ENCODE results near the gene GET4.
"Not testable (repeated sequence)": the region's sequence is repeated elsewhere in the genome, so short reads cannot be mapped to it uniquely, and the experiment has no call there.

GET4 gene

GRCh38 chr7:935164-935873 is 59.0 kb downstream of the GET4 start:
- Histone ChIP-seq H3K4me1 (ENCODE audit: control insufficient read depth, insufficient read depth, low read length, poor library complexity, severe bottlenecking) (peaks cover 4% of the 10 kb centered on the region), H3K4me3 (ENCODE audit: extremely low read depth, insufficient read depth, low read length, poor library complexity, severe bottlenecking) (no peak overlapping the region), H3K9me3 (ENCODE audit: control insufficient read depth, low read length) (no peaks in the 10 kb centered on the region), H3K27ac (ENCODE audit: low read depth, low read length, severe bottlenecking) (no peak overlapping the region), H3K36me3 (ENCODE audit: control insufficient read depth, insufficient read depth, low read length) (no peaks in the 10 kb centered on the region)
- 92% methylated on average over 34 to 37 of the region's 46 CpGs for WGBS, 2 experiments (ENCODE audit: insufficient coverage in 2 of 2)

GRCh38 chr7:935874-936385 is 59.6 kb downstream of the GET4 start:
- Histone ChIP-seq H3K27ac (ENCODE audit: low read depth, low read length, severe bottlenecking) (no peak overlapping the region), H3K4me3 (ENCODE audit: extremely low read depth, insufficient read depth, low read length, poor library complexity, severe bottlenecking) (no peak overlapping the region), H3K36me3 (ENCODE audit: control insufficient read depth, insufficient read depth, low read length) (no peaks in the 10 kb centered on the region), H3K9me3 (ENCODE audit: control insufficient read depth, low read length) (peaks cover 5% of the 10 kb centered on the region), H3K4me1 (ENCODE audit: control insufficient read depth, insufficient read depth, low read length, poor library complexity, severe bottlenecking) (peaks cover 4% of the 10 kb centered on the region)
- 93% methylated on average over 28 of the region's 28 CpGs for WGBS, 2 experiments (ENCODE audit: insufficient coverage in 2 of 2)

- peaks cover 4% of the 10 kb centered on the region for H3K4me1 ChIP-seq (ENCODE audit: control insufficient read depth, insufficient read depth, low read length, poor library complexity, severe bottlenecking)
- H3K27ac ChIP-seq (ENCODE audit: low read depth, low read length, severe bottlenecking) = no peak overlapping the region
- 86 to 90% methylated on average over 14 to 19 of the region's 22 CpGs for WGBS, 2 experiments (ENCODE audit: insufficient coverage in 2 of 2)
- H3K9me3 ChIP-seq (ENCODE audit: control insufficient read depth, low read length) = peaks cover 5% of the 10 kb centered on the region
- no peaks in the 10 kb centered on the region for H3K36me3 ChIP-seq (ENCODE audit: control insufficient read depth, insufficient read depth, low read length)
- no peak overlapping the region for H3K4me3 ChIP-seq (ENCODE audit: extremely low read depth, insufficient read depth, low read length, poor library complexity, severe bottlenecking)
Observed at GRCh38 chr7:936386-937054, 60.2 kb downstream of the GET4 start.

DNA sequence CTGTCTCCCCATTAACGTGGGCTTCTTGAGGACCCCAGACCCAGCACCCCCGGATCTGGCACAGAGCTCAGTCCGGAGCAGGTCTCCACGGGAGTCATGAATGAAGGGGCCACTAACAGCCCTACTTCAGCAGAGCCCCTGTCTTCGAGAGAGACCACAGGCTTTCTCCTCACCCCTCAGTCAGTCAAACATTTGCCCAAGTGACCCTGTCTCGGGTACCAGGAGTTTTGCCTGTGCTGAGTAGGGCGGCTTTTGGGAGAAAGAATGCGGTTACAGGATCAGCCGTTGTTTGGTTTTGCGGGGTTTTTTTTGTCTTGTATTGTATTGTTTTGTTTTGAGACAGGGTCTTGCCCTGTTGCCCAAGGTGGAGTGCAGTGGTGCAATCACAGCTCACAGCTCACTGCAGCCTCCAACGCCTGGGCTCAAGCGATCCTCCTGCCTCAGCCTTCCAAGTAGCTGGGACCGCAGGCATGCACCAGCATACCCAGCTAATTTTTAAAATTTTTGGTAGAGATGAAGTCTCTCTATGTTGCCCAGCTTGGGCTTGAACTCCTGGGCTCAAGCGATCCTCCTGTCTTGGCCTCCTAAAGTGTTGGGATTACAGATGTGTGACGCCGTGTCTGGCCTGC is 61.6 kb downstream of the GET4 start:
- no peak overlapping the region for H3K4me3 ChIP-seq (ENCODE audit: extremely low read depth, insufficient read depth, low read length, poor library complexity, severe bottlenecking)
- peaks cover 4% of the 10 kb centered on the region for H3K4me1 ChIP-seq (ENCODE audit: control insufficient read depth, insufficient read depth, low read length, poor library complexity, severe bottlenecking)
- no peaks in the 10 kb centered on the region for H3K36me3 ChIP-seq (ENCODE audit: control insufficient read depth, insufficient read depth, low read length)
- peaks cover 5% of the 10 kb centered on the region for H3K9me3 ChIP-seq (ENCODE audit: control insufficient read depth, low read length)
- no peak overlapping the region for H3K27ac ChIP-seq (ENCODE audit: low read depth, low read length, severe bottlenecking)
- WGBS, 2 experiments (ENCODE audit: insufficient coverage in 2 of 2) = 87 to 93% methylated on average over 12 to 15 of the region's 16 CpGs

DNA sequence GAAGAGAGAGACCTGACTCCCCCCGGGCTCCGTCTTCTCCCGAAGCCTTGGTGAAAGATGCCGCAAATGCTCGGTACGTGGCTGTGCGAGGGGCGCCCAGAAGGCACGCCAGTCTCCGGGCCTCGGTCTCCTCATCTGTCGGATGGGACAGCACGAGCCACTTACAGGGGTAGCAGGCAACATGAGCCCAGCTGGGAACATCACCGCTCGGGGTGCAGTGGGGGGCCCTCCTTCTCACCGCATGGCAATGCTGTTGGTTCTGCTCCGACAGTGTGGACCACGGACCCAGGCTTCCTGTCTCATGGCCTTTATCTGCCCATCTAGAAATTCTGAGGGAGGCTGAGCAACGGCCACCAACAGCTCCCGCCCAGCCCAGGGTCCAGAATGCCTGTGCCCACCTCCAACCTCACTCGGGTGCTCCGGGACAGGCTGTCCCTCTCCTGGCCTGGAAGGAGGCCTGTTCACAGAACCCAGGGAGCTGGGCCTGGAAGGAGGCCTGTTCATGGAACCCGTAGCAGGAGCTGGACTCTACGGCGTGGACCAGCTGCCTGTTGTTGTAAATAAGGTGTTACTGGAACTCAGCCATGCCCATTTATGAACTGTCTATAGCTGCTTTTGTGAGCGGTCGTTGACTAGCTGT is 62.3 kb downstream of the GET4 start:
- H3K4me3 ChIP-seq (ENCODE audit: extremely low read depth, insufficient read depth, low read length, poor library complexity, severe bottlenecking) = no peak overlapping the region
- H3K27ac ChIP-seq (ENCODE audit: low read depth, low read length, severe bottlenecking) = no peak overlapping the region
- H3K9me3 ChIP-seq (ENCODE audit: control insufficient read depth, low read length) = peaks cover 5% of the 10 kb centered on the region
- peaks cover 4% of the 10 kb centered on the region for H3K4me1 ChIP-seq (ENCODE audit: control insufficient read depth, insufficient read depth, low read length, poor library complexity, severe bottlenecking)
- WGBS, 2 experiments (ENCODE audit: insufficient coverage in 2 of 2) = 96 to 97% methylated on average over 19 to 26 of the region's 27 CpGs
- H3K36me3 ChIP-seq (ENCODE audit: control insufficient read depth, insufficient read depth, low read length) = no peaks in the 10 kb centered on the region

DNA sequence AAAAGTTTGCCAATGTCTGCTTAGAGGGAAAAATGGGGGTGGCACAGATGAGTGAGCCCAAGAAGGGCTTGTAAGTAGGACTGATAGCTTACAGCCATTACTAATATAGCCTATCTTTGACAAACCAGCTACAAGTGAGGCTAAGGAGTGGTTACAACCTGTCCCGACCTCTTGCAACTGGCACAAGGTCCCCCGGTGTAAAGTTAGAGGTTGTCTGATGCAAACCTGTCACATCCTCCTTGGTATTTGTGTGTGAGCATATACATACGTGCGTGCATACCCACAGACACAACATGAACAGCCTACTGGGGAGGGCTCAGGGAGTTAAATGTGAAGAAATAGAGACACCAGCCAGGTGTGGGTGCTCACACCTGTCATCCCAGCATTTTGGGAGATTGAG is 63.5 kb downstream of the GET4 start:
- H3K27ac ChIP-seq (ENCODE audit: low read depth, low read length, severe bottlenecking) = no peak overlapping the region
- no peak overlapping the region for H3K4me3 ChIP-seq (ENCODE audit: extremely low read depth, insufficient read depth, low read length, poor library complexity, severe bottlenecking)
- peaks cover 5% of the 10 kb centered on the region for H3K9me3 ChIP-seq (ENCODE audit: control insufficient read depth, low read length)
- H3K36me3 ChIP-seq (ENCODE audit: control insufficient read depth, insufficient read depth, low read length) = no peaks in the 10 kb centered on the region
- peaks cover 4% of the 10 kb centered on the region for H3K4me1 ChIP-seq (ENCODE audit: control insufficient read depth, insufficient read depth, low read length, poor library complexity, severe bottlenecking)
- WGBS, 2 experiments (ENCODE audit: insufficient coverage in 2 of 2) = 100% methylated on average over 1 of the region's 4 CpGs; no CpG with 5 or more reads in 1 of the 2 experiments

GRCh38 chr7:940599-941408 is 64.5 kb downstream of the GET4 start:
- no peaks in the 10 kb centered on the region for H3K36me3 ChIP-seq (ENCODE audit: control insufficient read depth, insufficient read depth, low read length)
- H3K4me1 ChIP-seq (ENCODE audit: control insufficient read depth, insufficient read depth, low read length, poor library complexity, severe bottlenecking) = peaks cover 4% of the 10 kb centered on the region
- no CpG with 5 or more reads among the region's 2 CpGs for WGBS, 2 experiments (ENCODE audit: insufficient coverage in 2 of 2)
- H3K9me3 ChIP-seq (ENCODE audit: control insufficient read depth, low read length) = peaks cover 5% of the 10 kb centered on the region
- H3K4me3 ChIP-seq (ENCODE audit: extremely low read depth, insufficient read depth, low read length, poor library complexity, severe bottlenecking) = no peak overlapping the region
- no peak overlapping the region for H3K27ac ChIP-seq (ENCODE audit: low read depth, low read length, severe bottlenecking)

- not testable (repeated sequence) for H3K9me3 ChIP-seq (ENCODE audit: control insufficient read depth, low read length); H3K36me3 ChIP-seq (ENCODE audit: control insufficient read depth, insufficient read depth, low read length); H3K4me1 ChIP-seq (ENCODE audit: control insufficient read depth, insufficient read depth, low read length, poor library complexity, severe bottlenecking); H3K4me3 ChIP-seq (ENCODE audit: extremely low read depth, insufficient read depth, low read length, poor library complexity, severe bottlenecking); H3K27ac ChIP-seq (ENCODE audit: low read depth, low read length, severe bottlenecking)
- WGBS, 2 experiments (ENCODE audit: insufficient coverage in 2 of 2) = 61 to 100% methylated on average over 1 to 3 of the region's 4 CpGs
Observed at GRCh38 chr7:943793-944192, 67.4 kb downstream of the GET4 start.

DNA sequence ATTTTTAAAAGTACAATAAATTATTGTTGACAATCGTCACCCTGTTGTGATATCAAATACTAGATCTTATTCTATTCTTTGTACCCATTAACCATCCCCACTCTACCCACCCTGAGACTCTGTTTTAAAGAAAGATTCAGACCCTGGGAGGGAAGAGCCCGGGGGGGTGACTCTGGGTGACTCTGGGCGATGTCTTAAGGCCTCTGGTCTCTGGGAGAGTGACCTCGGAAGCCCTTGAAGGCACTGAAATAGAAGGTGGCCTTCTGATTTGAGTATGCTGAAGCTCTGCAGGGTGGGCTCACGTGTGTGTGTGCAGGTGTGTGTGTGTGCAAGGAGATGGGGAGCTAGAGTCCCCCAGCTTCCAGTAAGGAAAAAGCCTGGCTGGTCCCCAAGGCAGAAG is 68.4 kb downstream of the GET4 start:
- Histone ChIP-seq H3K36me3 (ENCODE audit: control insufficient read depth, insufficient read depth, low read length) (no peaks in the 10 kb centered on the region), H3K4me1 (ENCODE audit: control insufficient read depth, insufficient read depth, low read length, poor library complexity, severe bottlenecking) (no peaks in the 10 kb centered on the region), H3K9me3 (ENCODE audit: control insufficient read depth, low read length) (peaks cover 5% of the 10 kb centered on the region), H3K27ac (ENCODE audit: low read depth, low read length, severe bottlenecking) (no peak overlapping the region), H3K4me3 (ENCODE audit: extremely low read depth, insufficient read depth, low read length, poor library complexity, severe bottlenecking) (no peak overlapping the region)
- WGBS, 2 experiments (ENCODE audit: insufficient coverage in 2 of 2) = 91 to 92% methylated on average over 4 to 5 of the region's 5 CpGs

DNA sequence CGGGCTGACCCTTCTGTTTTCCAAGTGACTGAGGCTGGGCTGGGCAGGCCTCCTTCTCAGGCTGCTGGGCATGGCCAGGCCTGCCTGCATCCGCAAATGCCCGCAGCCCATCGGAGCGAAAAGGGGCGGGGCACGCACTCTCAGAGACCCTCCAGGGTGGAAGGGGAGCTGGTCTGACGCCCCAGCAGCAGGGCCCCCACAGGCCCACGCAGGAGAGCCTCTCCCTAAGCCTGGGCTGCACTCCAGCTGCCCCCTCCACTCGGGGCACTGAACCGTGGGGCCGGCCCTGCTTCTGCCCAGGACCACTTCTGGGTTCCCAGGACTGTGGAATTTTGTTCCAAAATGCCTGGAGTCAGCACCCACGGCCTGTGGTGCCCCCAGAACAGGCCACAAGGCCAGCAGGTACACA is 68.8 kb downstream of the GET4 start:
- peaks cover 5% of the 10 kb centered on the region for H3K9me3 ChIP-seq (ENCODE audit: control insufficient read depth, low read length)
- H3K36me3 ChIP-seq (ENCODE audit: control insufficient read depth, insufficient read depth, low read length) = no peaks in the 10 kb centered on the region
- no peaks in the 10 kb centered on the region for H3K4me1 ChIP-seq (ENCODE audit: control insufficient read depth, insufficient read depth, low read length, poor library complexity, severe bottlenecking)
- 89 to 90% methylated on average over 12 to 13 of the region's 13 CpGs for WGBS, 2 experiments (ENCODE audit: insufficient coverage in 2 of 2)
- H3K4me3 ChIP-seq (ENCODE audit: extremely low read depth, insufficient read depth, low read length, poor library complexity, severe bottlenecking) = no peak overlapping the region
- H3K27ac ChIP-seq (ENCODE audit: low read depth, low read length, severe bottlenecking) = no peak overlapping the region

All from mesodermal cell (in vitro differentiated cells).